GM19324 (cell line): ENCODE measurements around the gene TRIM44.
"Not testable (repeated sequence)": the region's sequence is repeated elsewhere in the genome, so short reads cannot be mapped to it uniquely, and the experiment has no call there.

Experiments used
- ATAC-seq: cut with Tn5 transposase; IDR thresholded peaks from one replicate; pipeline ENCODE4 v1.9.1; 2021; ENCODE audit warnings: mild to moderate bottlenecking, moderate library complexity; ENCODE audit not compliant: unreplicated experiment, low FRiP score

Gene TRIM44

GRCh38 chr11:35712533-35712932, 50.0 kb downstream of the TRIM44 start:
- ATAC-seq = no peak

DNA sequence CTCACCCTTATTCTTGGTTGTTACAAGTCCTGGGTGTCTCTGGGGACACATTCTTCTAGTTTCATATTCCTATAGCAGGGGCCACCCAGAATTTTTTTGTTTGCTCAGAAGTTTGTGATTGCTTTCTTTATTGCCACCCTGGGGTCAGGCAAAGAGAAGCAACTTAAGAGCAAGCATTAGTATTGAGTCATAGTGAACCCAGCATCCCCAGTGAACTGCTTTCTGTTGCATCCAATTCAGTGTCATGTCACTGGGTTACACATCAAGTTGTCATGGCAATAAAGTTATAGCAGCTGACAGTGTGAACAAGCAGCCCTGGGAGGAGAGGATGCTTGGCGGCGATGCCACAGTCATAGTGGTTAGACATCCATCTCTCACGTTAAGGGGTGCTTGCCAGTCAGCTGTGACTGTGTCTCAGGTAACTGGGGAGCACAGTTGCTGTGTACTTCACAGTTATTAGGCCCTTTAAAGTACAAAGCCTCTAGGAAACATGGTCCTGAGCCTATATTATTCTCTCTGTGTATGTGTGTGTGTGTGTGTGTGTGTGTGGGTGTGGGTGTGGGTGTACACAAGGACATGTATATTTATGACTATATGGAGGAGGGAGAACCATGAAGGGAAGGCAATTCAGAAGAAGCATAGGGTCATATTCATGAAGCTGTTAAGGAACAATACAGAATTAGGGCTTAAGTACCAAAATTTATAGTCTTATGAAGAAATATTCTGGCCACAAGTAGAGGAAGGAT, 52.5 kb downstream of the TRIM44 start:
- ATAC-seq = peak; percentile 55

GRCh38 chr11:35715677-35716076, 53.1 kb downstream of the TRIM44 start:
- not testable (repeated sequence) for ATAC-seq

DNA sequence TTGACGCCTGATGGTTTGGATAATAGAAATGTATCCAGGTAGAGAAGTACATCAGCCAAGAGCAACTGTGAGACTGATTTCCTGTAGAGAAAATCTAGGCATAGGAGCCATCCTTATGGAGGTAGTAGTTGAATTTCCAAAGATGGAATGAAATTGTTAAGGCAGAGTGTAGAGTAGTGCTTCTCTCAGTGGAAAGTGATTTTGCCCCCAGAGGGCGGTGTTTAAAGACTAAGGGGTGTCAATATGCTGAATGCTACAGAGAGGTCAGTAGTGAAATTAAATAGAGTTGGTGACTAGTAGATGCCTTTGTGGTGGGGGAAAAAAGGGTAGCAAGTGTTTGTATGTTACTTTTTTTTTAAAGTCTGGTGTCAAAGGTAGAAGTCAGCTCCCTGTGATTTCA, 54.5 kb downstream of the TRIM44 start:
- no peak for ATAC-seq

- no peak for ATAC-seq
Observed at GRCh38 chr11:35717520-35717919, 54.9 kb downstream of the TRIM44 start.

DNA sequence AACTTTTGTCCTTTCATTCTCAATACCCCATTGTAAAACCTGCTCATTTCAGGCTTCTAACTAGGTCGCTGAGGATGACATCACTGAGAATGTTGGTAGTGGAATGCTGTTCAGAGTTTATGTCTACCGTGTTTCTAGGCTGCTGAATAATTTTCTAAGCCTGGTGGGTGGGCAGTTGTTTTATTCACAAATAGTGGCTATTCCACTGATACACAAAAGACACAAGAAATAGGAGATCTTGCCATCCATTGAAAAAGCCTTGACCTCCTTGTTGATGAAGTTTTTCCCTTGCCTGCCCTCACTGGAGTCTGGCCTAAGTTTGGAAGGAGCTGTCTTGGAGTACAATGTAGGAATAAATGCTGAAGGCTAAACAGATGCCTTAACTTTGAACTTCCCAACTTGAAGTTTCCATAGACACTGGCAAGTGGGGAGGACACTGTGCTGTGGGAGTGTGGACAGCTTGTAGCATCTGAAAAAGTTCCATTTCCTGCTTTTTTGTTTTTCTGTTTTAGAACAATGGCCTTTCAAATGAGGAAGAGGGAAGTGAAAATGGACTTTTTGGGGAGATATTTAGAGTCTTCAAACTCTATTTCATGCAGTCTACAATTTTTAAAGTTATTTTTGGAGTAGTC, 59.2 kb downstream of the TRIM44 start:
- no peak for ATAC-seq

DNA sequence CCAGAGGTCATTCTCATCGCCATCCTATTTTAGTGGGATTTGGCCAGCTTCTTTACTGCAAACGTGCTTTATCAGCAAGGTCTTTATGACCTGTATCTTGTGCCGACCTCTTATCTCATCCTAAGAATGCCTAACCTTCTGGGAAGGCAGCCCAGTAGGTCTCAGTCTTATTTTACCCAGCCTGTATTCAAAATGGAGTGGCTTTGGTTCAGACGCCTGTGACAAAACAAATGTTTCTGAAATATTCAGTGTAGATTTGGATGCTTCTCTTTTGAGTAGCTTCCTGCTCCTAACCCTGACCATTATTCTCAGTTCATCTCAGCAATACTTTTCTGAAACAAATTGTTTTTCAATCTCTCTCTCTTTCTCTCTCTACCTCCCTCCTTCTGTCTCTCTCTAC, 60.1 kb downstream of the TRIM44 start:
- ATAC-seq = no peak

DNA sequence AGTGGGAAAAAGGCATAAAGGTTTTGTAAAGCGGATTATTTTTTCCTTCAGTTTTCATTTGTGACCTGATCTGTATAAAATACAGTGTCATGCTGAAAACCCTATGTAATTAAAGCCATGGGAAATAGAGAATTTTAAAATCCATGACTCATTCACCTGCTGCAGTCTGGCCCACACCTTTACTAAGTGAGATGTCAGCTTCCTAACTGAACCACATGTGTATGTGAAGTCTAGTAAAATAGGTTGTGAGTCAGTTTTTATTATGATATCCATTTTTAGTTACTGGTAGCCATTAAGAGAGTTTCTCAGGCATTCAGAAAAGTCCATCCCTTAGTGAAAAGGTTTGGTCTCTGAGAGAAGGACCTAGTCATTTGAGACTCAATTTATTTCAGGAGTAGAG, 60.9 kb downstream of the TRIM44 start:
- ATAC-seq = no peak

DNA sequence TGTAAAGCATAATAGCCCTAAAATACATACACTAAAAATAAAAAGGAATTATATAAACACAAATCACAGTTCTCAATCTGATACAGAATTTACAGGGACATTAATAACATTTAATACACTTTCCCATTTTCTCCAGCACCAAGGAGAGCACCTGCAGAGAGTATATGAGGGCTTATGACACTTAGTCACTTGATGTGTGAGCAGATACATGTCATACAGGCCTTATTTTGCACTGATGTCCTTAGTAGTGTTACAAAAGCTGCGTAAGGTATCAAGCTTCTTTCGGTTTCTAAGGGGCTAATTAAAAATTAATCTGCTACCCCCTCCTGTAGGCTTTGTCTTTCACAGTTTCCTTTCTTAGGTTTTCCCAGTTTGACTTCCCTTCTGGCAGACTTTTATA, 61.3 kb downstream of the TRIM44 start:
- ATAC-seq = no peak

DNA sequence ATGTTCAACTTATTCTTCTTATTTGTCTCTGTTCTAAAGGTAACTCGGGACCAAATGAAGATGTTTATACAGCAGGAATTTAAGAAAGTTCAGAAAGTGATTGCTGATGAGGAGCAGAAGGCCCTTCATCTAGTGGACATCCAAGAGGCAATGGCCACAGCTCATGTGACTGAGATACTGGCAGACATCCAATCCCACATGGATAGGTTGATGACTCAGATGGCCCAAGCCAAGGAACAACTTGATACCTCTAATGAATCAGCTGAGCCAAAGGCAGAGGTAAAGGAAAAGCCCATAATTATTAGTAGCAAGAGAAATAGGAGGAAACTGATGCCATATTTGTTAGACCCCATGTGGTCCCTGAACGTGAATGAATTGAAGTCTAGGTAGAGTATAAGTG, 63.3 kb downstream of the TRIM44 start:
- no peak for ATAC-seq

- ATAC-seq = no peak
Observed at GRCh38 chr11:35727140-35727539, 64.6 kb downstream of the TRIM44 start.

DNA sequence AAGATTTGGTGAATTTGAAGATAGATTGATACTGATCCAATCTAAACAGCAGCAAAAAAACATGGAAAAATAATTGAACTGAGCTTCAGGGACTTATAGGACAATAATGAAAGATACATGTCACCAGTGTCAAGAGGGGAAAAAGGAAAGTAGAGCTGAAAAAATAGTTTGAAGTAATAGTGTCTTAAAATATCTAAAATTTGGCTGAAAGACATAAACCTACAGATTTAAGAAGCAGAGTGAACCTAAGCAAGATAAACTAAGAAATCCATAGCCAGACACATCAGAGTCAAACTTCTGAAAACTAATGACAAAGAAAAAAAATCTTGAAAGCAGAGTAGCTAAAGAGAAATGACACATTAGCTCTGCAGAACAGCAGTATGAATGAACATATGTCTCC, 67.7 kb downstream of the TRIM44 start:
- ATAC-seq = no peak

GRCh38 chr11:35734669-35735410, 72.3 kb downstream of the TRIM44 start:
- no peak for ATAC-seq

DNA sequence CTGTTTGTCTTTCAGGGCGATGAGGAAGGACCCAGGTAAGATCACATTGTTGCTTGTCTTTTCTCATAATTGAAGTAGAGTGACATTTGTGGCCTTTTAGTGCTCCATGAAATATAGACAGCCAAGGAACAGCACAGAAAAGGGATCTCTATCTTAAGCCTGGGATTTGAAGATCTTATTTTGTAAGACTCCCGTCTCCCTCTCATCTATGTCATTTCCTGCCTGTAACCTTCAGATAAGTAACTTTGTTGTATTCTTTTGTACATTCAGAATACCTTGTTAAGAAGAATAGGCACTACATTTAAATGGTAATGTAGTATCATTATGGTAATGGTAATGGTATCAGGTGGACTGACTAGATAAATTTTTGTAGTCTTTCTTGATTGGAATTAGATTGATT, 72.8 kb downstream of the TRIM44 start:
- no peak for ATAC-seq

DNA sequence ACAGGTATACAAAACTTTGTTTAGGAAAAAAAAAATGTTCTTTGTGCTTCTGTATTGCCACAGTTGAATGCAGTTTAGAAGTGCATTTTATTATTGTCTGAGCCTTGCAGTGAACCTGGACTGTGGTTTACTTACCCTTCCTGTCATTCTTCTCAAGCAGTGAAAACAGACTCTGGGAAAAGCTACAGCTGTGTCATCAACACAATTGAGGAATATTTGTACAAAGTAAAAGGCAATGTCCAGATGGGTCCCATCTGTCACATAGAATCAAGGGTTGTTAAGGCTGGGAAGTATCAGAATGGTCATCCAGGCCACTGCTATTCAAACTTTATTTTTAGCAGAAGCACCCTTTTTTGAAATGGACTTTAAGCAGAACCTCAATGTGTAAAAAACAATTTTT, 73.3 kb downstream of the TRIM44 start:
- ATAC-seq = no peak

- no peak for ATAC-seq
Observed at GRCh38 chr11:35736952-35737351, 74.4 kb downstream of the TRIM44 start.

GRCh38 chr11:35740061-35740799, 77.7 kb downstream of the TRIM44 start:
- ATAC-seq = no peak

DNA sequence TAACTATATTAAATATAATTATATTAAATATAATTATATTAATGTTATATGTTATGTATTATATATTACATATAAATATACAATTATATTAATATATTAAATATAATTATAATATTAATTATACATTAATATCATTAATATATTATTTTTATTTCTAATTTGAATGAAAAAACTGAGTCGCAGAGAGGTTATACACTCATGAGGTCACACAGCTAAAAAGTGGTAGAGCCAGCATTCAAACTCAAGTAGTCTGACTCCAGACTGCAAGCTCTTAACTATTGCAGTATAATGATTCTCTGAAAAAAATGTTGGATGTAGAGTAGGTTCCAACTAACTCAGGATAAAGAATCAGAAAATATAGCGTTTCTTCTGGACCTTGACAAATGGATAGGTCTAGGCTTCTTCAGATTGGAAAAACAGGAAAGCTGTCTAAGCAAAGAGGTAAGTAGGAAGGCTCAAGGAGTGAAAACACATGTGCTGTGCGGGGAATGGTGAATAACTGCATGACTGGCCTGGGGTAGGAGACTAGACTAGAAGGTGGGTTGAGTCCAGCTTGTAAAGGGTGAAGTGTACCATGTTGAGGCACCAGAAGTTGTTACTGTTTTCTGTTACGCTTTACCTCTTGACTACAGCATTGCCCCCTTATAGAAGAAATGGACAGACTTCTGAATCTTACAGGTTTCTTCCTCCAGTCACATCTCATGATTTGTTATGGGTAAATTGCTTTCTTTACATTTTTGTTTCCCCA, 80.3 kb downstream of the TRIM44 start:
- no peak for ATAC-seq

DNA sequence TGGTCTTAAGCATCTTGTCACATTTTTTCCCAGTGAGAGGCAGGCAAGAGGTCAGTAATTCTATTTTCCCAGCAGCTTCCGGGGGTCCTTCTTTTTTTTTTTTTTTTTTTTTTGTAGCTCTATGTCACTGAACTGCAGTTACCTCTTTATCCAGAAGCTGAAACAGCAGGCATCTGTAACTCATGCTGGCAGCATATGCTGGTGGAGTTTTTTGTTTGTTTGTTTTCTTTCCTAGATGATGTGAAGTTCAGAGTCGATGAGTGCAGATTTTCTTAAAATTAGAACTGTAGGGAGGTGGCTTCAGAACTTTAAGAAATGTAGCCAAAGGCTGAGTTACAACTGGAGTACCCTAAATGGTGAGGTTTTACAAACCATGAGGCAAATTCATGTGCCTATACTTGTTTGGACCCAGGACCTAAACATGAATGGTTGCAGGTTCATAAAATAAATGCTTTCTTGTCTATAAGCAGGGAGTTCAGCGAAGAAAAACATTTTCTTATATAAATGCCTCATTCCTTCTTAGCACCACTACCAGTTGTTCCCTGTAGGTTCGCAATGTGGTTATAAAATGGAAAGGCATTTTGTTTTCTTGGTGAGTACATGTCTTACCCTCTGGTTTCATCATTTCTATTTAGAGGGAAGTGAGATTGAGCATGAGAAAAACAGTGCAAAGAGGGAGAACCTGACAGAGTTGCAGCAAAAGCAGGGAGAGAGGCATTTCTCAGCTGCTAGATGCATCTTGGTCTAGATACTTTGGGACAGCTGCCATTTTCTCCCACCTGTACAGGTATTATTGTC, 84.0 kb downstream of the TRIM44 start:
- ATAC-seq = no peak
